NCI-H1092 (cell line): ENCODE measurements around the gene CMPK2.
"Not testable (repeated sequence)": the region's sequence is repeated elsewhere in the genome, so short reads cannot be mapped to it uniquely, and the experiment has no call there.

Experiments
- DNase-seq: peaks from one replicate; lab custom pipeline; 2025; lab: John Stamatoyannopoulos, UW

The CMPK2 gene

GRCh38 chr2:6880200-6880733 is 14.6 kb upstream of the CMPK2 start:
- DNase-seq, result no peak

- no peak for DNase-seq
Observed at GRCh38 chr2:6879011-6879410, 13.3 kb upstream of the CMPK2 start.

- no peak for DNase-seq
Observed at GRCh38 chr2:6878549-6878948, 12.8 kb upstream of the CMPK2 start.

GRCh38 chr2:6877402-6878304 is 11.9 kb upstream of the CMPK2 start, which contains the start of gene RSAD2:
Gene RSAD2, plus strand, starts transcription at chr2:6877777. Its CDS starts 24 bp downstream, at chr2:6877801.
- DNase-seq, result peak; percentile 28

- DNase-seq, result no peak
Observed at GRCh38 chr2:6876309-6876708, 10.6 kb upstream of the CMPK2 start.

GRCh38 chr2:6874032-6874431 is 8.3 kb upstream of the CMPK2 start:
- no peak for DNase-seq

GRCh38 chr2:6872394-6872793 is 6.7 kb upstream of the CMPK2 start:
- no peak for DNase-seq

GRCh38 chr2:6866982-6867381 is 1.3 kb upstream of the CMPK2 start:
- DNase-seq, result no peak

GRCh38 chr2:6866275-6866671 is 566 bp upstream of the CMPK2 start:
- peak; percentile 7 for DNase-seq

GRCh38 chr2:6864923-6865345 is 773 bp downstream of the CMPK2 start:
- no peak for DNase-seq

- DNase-seq, result no peak
Observed at GRCh38 chr2:6864231-6864754, 1.4 kb downstream of the CMPK2 start.

GRCh38 chr2:6863792-6864191 is 1.9 kb downstream of the CMPK2 start:
- DNase-seq, result peak; percentile 2

- DNase-seq, result no peak
Observed at GRCh38 chr2:6860296-6860695, 5.4 kb downstream of the CMPK2 start.

GRCh38 chr2:6858466-6859027 is 7.2 kb downstream of the CMPK2 start:
- DNase-seq, result not testable (repeated sequence)

GRCh38 chr2:6856548-6856920 is 9.2 kb downstream of the CMPK2 start:
- no peak for DNase-seq

GRCh38 chr2:6855860-6856547 is 9.7 kb downstream of the CMPK2 start:
- DNase-seq, result no peak

GRCh38 chr2:6854416-6854815 is 11.3 kb downstream of the CMPK2 start:
- no peak for DNase-seq

GRCh38 chr2:6852195-6852594 is 13.5 kb downstream of the CMPK2 start:
- DNase-seq, result no peak

- no peak for DNase-seq
Observed at GRCh38 chr2:6846967-6847681, 18.6 kb downstream of the CMPK2 start.

- DNase-seq, result no peak
Observed at GRCh38 chr2:6846540-6846939, 19.2 kb downstream of the CMPK2 start.

- no peak for DNase-seq
Observed at GRCh38 chr2:6845903-6846302, 19.8 kb downstream of the CMPK2 start.

- no peak for DNase-seq
Observed at GRCh38 chr2:6845312-6845711, 20.4 kb downstream of the CMPK2 start.
